Suppressor macrophage (primary cell): ENCODE measurements around the gene VAV1.
A peak's percentile ranks its signal among the peaks of the same experiment; 100 is the strongest.
"Not testable (repeated sequence)": the region's sequence is repeated elsewhere in the genome, so short reads cannot be mapped to it uniquely, and the experiment has no call there.

Source experiments
- DNase-seq, 4 experiments: peaks; one replicate each; pipeline ENCODE4 v3.0.0-alpha.2; 2020 to 2022

VAV1 gene

GRCh38 chr19:6819323-6819722, 46.8 kb downstream of the VAV1 start:
- DNase-seq: no peak

GRCh38 chr19:6820237-6820636, 47.7 kb downstream of the VAV1 start:
- no peak for DNase-seq

DNA sequence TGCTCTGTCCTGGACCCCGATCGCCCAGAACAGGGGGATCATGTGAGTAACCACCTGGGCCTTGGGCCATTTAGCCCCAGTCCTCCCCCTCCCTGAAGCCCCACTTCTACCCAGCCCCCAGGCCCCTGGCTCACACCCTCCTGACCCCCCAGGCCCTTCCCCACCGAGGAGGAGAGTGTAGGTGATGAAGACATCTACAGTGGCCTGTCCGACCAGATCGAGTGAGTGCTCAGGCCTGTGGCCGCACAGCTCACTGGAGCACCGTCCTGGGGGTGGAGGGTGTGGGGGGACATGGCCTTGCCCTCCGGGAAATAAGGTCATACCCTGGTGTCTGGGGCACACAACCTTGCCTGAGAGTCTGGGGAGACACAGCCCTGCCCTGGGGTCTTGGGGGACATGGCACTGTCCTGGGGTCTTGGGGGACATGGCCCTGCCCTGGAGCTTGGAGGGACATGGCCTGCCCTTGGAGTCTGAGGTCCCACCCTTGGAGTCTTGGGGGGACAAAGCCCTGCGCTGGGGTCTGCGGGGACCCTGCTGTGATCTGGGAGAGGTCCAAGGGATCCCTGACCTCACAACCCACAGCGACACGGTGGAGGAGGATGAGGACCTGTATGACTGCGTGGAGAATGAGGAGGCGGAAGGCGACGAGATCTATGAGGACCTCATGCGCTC, 49.3 kb downstream of the VAV1 start:
- no peak for DNase-seq

GRCh38 chr19:6822311-6822670, 49.8 kb downstream of the VAV1 start:
- DNase-seq: no peak

DNA sequence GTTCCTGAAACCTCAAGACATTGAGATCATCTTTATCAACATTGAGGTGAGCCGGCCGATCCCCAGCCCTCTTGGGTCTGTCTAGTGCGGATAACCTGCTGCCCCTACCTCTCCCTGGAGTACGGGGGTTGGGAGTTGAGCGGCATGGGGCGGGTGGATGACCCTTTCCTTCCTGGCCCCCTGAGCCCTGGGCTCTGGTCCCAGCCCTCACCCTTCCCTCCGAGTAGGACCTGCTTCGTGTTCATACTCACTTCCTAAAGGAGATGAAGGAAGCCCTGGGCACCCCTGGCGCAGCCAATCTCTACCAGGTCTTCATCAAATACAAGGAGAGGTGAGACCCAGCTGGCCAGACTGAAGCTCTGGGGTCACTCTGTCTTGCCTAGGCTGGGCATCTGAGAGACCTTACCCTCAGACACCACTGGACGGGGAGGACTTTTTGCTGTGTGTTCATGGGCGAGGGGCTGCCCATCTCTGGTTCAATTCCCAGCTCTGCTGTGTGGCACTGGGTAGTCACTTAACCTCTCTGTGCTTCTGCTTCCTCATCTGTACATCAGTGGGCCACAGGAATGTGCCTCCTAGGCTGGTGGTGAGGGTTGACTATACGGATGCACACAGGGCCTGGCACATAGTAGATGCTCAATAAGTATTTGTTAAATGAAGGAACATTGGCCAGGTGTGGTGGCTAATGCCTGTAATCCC, 52.7 kb downstream of the VAV1 start:
- no peak for DNase-seq

DNA sequence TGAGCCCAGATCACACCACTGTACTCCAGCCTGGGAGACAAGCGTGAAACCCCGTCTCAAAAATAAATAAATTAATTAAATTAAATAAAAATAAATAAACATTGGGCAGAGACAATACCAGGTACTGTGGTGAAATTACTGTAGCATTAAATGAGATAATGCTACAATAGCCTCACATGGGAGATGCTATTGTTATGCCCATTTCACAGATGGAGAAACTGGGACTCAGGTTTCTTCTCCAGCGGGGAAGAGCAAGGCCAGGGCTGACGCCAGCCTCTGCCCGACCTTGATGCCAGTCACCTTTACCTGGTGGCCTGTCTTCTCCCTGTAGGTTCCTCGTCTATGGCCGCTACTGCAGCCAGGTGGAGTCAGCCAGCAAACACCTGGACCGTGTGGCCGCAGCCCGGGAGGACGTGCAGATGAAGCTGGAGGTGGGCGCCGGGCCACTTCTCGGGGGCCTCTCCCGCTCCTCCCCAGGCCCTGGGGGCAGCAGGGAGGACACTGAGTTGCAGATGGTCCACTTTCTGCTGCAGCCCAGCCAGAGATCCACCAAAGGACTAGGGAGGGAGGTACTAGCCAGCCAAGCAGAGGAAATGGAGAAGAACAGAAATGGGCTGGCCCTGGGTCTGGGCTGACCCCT, 53.9 kb downstream of the VAV1 start:
- no peak for DNase-seq

DNA sequence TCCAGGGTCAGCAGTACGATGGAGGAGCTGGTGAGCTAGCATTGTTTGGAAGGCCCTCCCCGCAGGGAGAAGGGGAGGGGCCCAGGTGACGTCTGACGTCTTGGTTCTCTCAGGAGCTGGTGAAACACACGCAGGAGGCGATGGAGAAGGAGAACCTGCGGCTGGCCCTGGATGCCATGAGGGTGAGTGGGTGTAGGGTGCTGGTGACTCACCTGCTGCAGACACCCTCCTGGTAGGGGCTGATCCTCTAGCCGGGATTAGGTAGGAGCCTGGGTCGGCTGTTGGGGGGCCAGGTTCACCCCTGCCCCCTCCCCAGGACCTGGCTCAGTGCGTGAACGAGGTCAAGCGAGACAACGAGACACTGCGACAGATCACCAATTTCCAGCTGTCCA, 55.8 kb downstream of the VAV1 start:
- DNase-seq: no peak

GRCh38 chr19:6828698-6829633, 56.5 kb downstream of the VAV1 start:
- DNase-seq: peak; percentile 29 to 58 (median 38)

GRCh38 chr19:6829829-6830228, 57.3 kb downstream of the VAV1 start:
- DNase-seq: not testable (repeated sequence)

GRCh38 chr19:6831084-6831483, 58.6 kb downstream of the VAV1 start:
- DNase-seq: peak; percentile 65 to 77 (median 73)

GRCh38 chr19:6832412-6832811, 59.9 kb downstream of the VAV1 start:
- no peak for DNase-seq

DNA sequence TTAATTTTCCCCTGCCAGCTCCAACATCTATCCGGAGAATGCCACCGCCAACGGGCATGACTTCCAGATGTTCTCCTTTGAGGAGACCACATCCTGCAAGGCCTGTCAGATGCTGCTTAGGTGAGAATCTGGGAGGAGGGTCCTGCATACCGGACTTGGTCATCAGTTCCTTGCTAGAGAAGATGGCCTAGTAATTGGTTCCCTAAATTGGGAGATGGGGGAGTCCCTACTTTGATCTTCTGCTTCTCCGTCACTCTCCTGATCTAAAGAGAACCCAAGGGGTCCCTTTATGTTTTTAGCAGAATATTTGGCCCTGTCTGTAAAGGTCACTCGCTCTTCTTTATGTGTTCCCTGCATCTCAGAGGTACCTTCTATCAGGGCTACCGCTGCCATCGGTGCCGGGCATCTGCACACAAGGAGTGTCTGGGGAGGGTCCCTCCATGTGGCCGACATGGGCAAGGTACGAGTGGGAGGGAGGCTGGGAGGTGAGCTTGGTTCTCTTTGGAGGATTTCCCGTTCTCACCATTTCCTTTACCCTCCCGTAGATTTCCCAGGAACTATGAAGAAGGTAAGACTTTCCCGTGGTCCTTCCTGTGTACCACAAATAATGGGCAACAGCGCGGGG, 60.8 kb downstream of the VAV1 start:
- DNase-seq: peak in 2 of 4 experiments; percentile 13 to 16

- DNase-seq: no peak
These were observed 61.9 kb downstream of the VAV1 start for GRCh38 chr19:6834433-6834832.

GRCh38 chr19:6835501-6835900, 63.0 kb downstream of the VAV1 start:
- no peak for DNase-seq

- peak in 2 of 4 experiments; percentile 15 for DNase-seq
These were observed 65.0 kb downstream of the VAV1 start for GRCh38 chr19:6837525-6837924.

DNA sequence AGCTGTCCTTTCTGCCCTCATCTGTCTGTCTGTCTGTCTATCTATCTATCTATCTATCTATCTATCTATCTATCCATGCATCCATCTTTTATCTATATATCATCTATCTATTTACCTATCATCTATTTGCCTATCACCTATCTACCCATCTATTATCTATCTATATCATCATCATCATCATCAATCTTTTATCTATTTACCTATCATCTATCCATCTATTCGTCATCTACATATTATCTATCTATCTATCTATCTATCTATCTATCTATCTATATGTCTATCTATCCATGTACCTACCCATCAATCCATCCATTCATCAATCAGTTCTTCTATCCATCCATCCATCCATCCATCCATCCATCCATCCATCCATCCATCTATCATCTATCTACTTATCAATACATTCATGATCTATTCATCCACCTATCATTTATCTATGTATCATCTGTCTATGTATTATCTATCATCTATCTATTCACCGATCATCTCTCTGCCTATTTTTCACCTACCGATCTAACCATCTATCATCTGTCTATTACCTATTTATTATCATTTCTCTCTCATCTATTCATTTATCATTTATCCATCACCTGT, 65.7 kb downstream of the VAV1 start:
- no peak for DNase-seq

DNA sequence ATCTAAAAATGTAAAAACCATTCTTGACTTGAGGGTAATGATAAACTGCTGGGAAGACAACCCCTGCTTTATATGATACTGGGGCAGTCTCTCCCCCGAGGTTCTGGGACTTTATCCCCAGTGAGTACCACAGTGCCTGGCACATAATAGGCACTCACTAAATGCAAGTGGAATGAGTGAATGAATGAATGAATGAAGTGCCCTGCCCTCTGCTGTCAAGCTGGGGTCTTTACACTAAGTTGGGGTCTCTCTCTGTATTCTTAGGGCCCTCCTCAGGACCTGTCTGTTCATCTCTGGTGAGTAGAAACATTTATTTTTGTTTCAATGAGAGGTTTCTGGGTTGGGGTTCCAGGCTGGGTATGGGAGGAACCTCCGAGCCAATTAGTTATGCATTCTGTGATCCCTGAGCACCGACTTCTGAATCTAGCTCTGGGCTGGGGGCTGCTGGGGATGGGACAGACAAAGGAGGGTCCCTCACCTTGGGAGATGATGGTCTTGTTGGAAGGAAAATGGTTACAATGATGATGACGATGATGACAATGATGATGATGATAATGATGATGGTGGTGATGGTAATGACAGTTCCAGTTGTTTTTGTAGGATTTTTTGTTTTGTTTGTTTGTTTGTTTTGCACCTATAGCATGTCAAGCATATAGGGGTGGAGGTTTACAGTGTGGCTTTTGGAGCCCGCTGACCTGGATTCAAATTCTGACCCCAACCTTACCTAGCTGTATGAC, 70.5 kb downstream of the VAV1 start:
- DNase-seq: no peak

GRCh38 chr19:6847828-6848200, 75.3 kb downstream of the VAV1 start:
- no peak for DNase-seq

GRCh38 chr19:6848986-6849385, 76.5 kb downstream of the VAV1 start:
- no peak for DNase-seq

DNA sequence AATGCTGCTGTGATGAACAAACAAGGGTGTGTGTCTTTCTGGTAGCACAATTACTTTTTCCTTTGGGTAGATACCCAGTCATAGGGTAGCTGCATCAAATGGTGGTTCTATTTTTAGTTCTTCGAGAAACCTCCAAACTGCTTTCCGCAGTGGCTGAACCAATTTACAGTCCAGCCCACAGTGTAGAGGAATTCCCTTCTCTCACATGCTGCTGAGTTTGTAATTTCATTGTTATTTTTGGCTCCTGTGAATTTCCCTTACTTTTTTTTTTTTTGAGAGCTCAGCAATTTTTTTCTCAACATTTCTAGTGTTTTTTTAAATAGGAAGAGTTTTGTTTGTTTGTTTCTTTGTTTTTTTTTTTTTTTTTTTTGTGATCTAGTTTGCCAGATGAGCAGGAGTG, 77.4 kb downstream of the VAV1 start:
- peak; percentile 61 to 80 (median 68) for DNase-seq

GRCh38 chr19:6851359-6851758, 78.9 kb downstream of the VAV1 start:
- no peak for DNase-seq
